T-cell (primary cell): ENCODE data around the gene KDM2A. TPM values are rescaled to one million over a fixed set of nuclear protein-coding genes. Genes with fewer than 3 reads are reported as not detected.
"Not testable (repeated sequence)": the region's sequence is repeated elsewhere in the genome, so short reads cannot be mapped to it uniquely, and the experiment has no call there.

Experiments
- ATAC-seq, 4 experiments: fragments of 200-7000 bp in 3 of 4; fragments of 150-1000 bp in 1 of 4; cut with Tn5 transposase; replicated peaks in 1 of 4; 1 replicate in 3 of 4; 2 replicates in 1 of 4; pipeline ENCODE4 v1.10.0; 2021; ENCODE audit warnings: moderate library complexity in 3 of 4, mild to moderate bottlenecking in 2 of 4, moderate number of reproducible peaks in 1 of 4
- CTCF ChIA-PET, 2 donors: fragments of 300-600 bp; sonication (Branson Sonifier 250); formaldehyde crosslinking; loops; one replicate each; lab custom pipeline; 2022; ENCODE audit warnings: antibody characterized with exemption in 2 of 2; lab: Charles Lee
- POLR2A ChIA-PET, 2 donors: fragments of 300-600 bp; sonication (Branson Sonifier 250); formaldehyde crosslinking; loops; one replicate each; lab custom pipeline; 2022; ENCODE audit warnings: antibody characterized with exemption in 2 of 2; lab: Charles Lee
- DNase-seq, 35 experiments: peaks; one replicate each; pipeline versions ENCODE4 v3.0.0 to v3.0.0-alpha.2; 2013 to 2023
- H3K27ac ChIP-seq: one replicate; pipeline ENCODE4 v1.5.1; 2013; ENCODE audit warnings: low read length
- H3K27me3 ChIP-seq, 2 experiments: replicated peaks in 1 of 2; 1 replicate in 1 of 2; 2 replicates in 1 of 2; pipeline versions ENCODE4 v1.6.1 to v1.7.0; 2013; ENCODE audit warnings: low read length in 1 of 2, mixed read lengths in 1 of 2; ENCODE audit not compliant: control insufficient read depth in 2 of 2, insufficient read depth in 2 of 2; ENCODE audit errors: extremely low read depth in 1 of 2
- H3K36me3 ChIP-seq, 2 donors: 1 replicate in 1 of 2; 2 replicates in 1 of 2; pipeline versions ENCODE4 v1.6.1 to v1.7.0; 2013; ENCODE audit warnings: low read length in 1 of 2; ENCODE audit not compliant: control insufficient read depth in 2 of 2, insufficient read depth in 1 of 2; ENCODE audit errors: extremely low read depth in 1 of 2
- H3K4me1 ChIP-seq, 2 experiments: 1 replicate in 1 of 2; 2 replicates in 1 of 2; pipeline versions ENCODE4 v1.6.1 to v1.7.0; 2013; ENCODE audit warnings: low read length in 2 of 2, mixed read lengths in 1 of 2; ENCODE audit not compliant: insufficient read depth in 2 of 2, control insufficient read depth in 1 of 2; ENCODE audit errors: extremely low read depth in 1 of 2
- H3K4me3 ChIP-seq, 2 donors: 1 replicate in 1 of 2; 2 replicates in 1 of 2; pipeline versions ENCODE4 v1.5.1 to v1.7.0; 2013; ENCODE audit warnings: mild to moderate bottlenecking in 2 of 2, low read length in 1 of 2, moderate library complexity in 1 of 2; ENCODE audit not compliant: control insufficient read depth in 1 of 2; ENCODE audit errors: extremely low read depth in 1 of 2
- H3K9me3 ChIP-seq: 2 replicates; pipeline ENCODE4 v1.7.0; 2013
- H3K27ac Mint-ChIP-seq, 2 donors: one replicate each; pipeline ENCODE4 v1.8.0; 2020 to 2021; ENCODE audit warnings: mild to moderate bottlenecking in 2 of 2, mixed read lengths in 2 of 2
- H3K27me3 Mint-ChIP-seq, 2 donors: one replicate each; pipeline ENCODE4 v1.8.0; 2021 to 2022; ENCODE audit warnings: mixed read lengths in 2 of 2
- H3K36me3 Mint-ChIP-seq: one replicate; pipeline ENCODE4 v1.8.0; 2021; ENCODE audit warnings: mixed read lengths
- H3K4me1 Mint-ChIP-seq, 3 donors: one replicate each; pipeline ENCODE4 v1.8.0; 2020 to 2022; ENCODE audit warnings: mixed read lengths in 3 of 3, mild to moderate bottlenecking in 1 of 3
- H3K4me3 Mint-ChIP-seq, 3 donors: one replicate each; pipeline ENCODE4 v1.8.0; 2020 to 2022; ENCODE audit warnings: mild to moderate bottlenecking in 3 of 3, mixed read lengths in 3 of 3, moderate library complexity in 3 of 3
- H3K9me3 Mint-ChIP-seq, 3 donors: one replicate each; pipeline ENCODE4 v1.8.0; 2020 to 2022; ENCODE audit warnings: mixed read lengths in 3 of 3
- WGBS: methylation state at CpG from one replicate; pipeline ENCODE4 v1.1.5; 2013; ENCODE audit warnings: missing lambda C conversion rate; ENCODE audit not compliant: insufficient coverage; 5-methylcytosine and 5-hydroxymethylcytosine counted together
- total RNA-seq, 35 experiments: library from RNA in 6 of 35; stranded (reverse) in 6 of 35; fragments of 120-200 nt in 1 of 35; gene quantifications; one replicate each; pipeline versions ENCODE4 v1.2.1 to v1.2.4 and lab custom pipeline; 2013 to 2026

The KDM2A gene
- total RNA-seq, 5 donors from 2014 or later (not counting 1 experiment from before 2014, with no cell fraction given): 157 to 333 (median 178) TPM

- Mint-ChIP-seq H3K4me1 (peaks cover 25 to 47% (median 33%) of the 10 kb centered on the region in 3 donors), H3K9me3 (no peaks in the 10 kb centered on the region), H3K27ac (no peak overlapping the region), H3K4me3 (peak overlapping the region in 1 of 3 donors; percentile 47), H3K36me3 (peaks cover 13% of the 10 kb centered on the region), H3K27me3 (peaks cover 0 to 4% of the 10 kb centered on the region in 2 donors)
- H3K4me3 ChIP-seq: no peak overlapping the region
- CTCF ChIA-PET: no interaction called here
- POLR2A ChIA-PET: interaction anchor here in 1 of 2 donors (0.8 kb wide), 1 partner anchor 20 kb away, joined by 5 read pairs; no protein-coding TSS in a partner anchor
- ATAC-seq: no peak
- peaks cover 4 to 18% of the 10 kb centered on the region in 2 donors for H3K36me3 ChIP-seq
- 85% methylated on average over 4 of the region's 6 CpGs for WGBS
- DNase-seq: no peak
- no peak overlapping the region for H3K27ac ChIP-seq
- peaks cover 10 to 38% of the 10 kb centered on the region in 2 experiments for H3K4me1 ChIP-seq
- peaks cover 0 to 13% of the 10 kb centered on the region in 2 experiments for H3K27me3 ChIP-seq
- no peaks in the 10 kb centered on the region for H3K9me3 ChIP-seq
Observed at GRCh38 chr11:67260406-67260805, 141.3 kb downstream of the KDM2A start.

- H3K36me3 Mint-ChIP-seq, H3K9me3 Mint-ChIP-seq, ATAC-seq, H3K9me3 ChIP-seq, H3K27me3 Mint-ChIP-seq, POLR2A ChIA-PET, H3K27ac Mint-ChIP-seq, H3K4me3 ChIP-seq, H3K27ac ChIP-seq: not testable (repeated sequence)
- WGBS: 30% methylated on average over 33 of the region's 50 CpGs
- peak overlapping the region in 2 of 3 donors; percentile 47 to 57 for H3K4me3 Mint-ChIP-seq
- peak in 1 of 35 experiments; percentile 46 for DNase-seq
- CTCF ChIA-PET: interaction anchor here (0.5 to 4.2 kb wide), 4 partner anchors 20 to 1908 kb away, joined by 3 to 20 read pairs (median 10); partner anchors contain the start of gene POLD4 (in 1 of the 2)
- Histone ChIP-seq H3K4me1 (peaks cover 10 to 45% of the 10 kb centered on the region in 2 experiments), H3K27me3 (peaks cover 0 to 13% of the 10 kb centered on the region in 2 experiments), H3K36me3 (peaks cover 4 to 11% of the 10 kb centered on the region in 2 donors)
- peaks cover 32 to 49% (median 38%) of the 10 kb centered on the region in 3 donors for H3K4me1 Mint-ChIP-seq
Observed at GRCh38 chr11:67260885-67261639, 142.0 kb downstream of the KDM2A start.

GRCh38 chr11:67261640-67261945 lies 142.5 kb downstream of the KDM2A start:
- no peaks in the 10 kb centered on the region for H3K9me3 Mint-ChIP-seq
- H3K36me3 Mint-ChIP-seq: peaks cover 8% of the 10 kb centered on the region
- Histone ChIP-seq H3K27ac (no peak overlapping the region), H3K4me3 (no peak overlapping the region), H3K4me1 (peaks cover 10 to 46% of the 10 kb centered on the region in 2 experiments), H3K27me3 (peaks cover 0 to 13% of the 10 kb centered on the region in 2 experiments), H3K9me3 (no peaks in the 10 kb centered on the region), H3K36me3 (peaks cover 4 to 6% of the 10 kb centered on the region in 2 donors)
- peak overlapping the region in 1 of 3 donors; percentile 55 for H3K4me3 Mint-ChIP-seq
- H3K27me3 Mint-ChIP-seq: peaks cover 0 to 4% of the 10 kb centered on the region in 2 donors
- WGBS: 41% methylated on average over 17 of the region's 18 CpGs
- POLR2A ChIA-PET: no interaction called here
- DNase-seq: no peak
- CTCF ChIA-PET: interaction anchor here (0.5 to 4.2 kb wide), 6 partner anchors 9 to 1908 kb away, joined by 3 to 20 read pairs (median 6); partner anchors contain the start of gene POLD4 (in 1 of the 2)
- no peak overlapping the region for H3K27ac Mint-ChIP-seq
- ATAC-seq: no peak
- H3K4me1 Mint-ChIP-seq: peaks cover 32 to 49% (median 38%) of the 10 kb centered on the region in 3 donors

GRCh38 chr11:67261946-67262681 lies 143.1 kb downstream of the KDM2A start:
- ATAC-seq (no peak), DNase-seq (no peak)
- peak overlapping the region; percentile 64 to 65 for H3K27ac Mint-ChIP-seq

GRCh38 chr11:67262731-67263675 lies 143.9 kb downstream of the KDM2A start:
- Mint-ChIP-seq H3K36me3 (peaks cover 8% of the 10 kb centered on the region), H3K4me1 (peaks cover 35 to 58% (median 38%) of the 10 kb centered on the region in 3 donors), H3K27me3 (peaks cover 0 to 4% of the 10 kb centered on the region in 2 donors), H3K9me3 (no peaks in the 10 kb centered on the region), H3K27ac (peak overlapping the region; percentile 64 to 65), H3K4me3 (peak overlapping the region; percentile 52 to 67 (median 53))
- H3K4me3 ChIP-seq: peak overlapping the region in 1 of 2 donors; percentile 10
- WGBS: 42% methylated on average over 20 of the region's 22 CpGs
- H3K36me3 ChIP-seq: peaks cover 0 to 5% of the 10 kb centered on the region in 2 donors
- no peak overlapping the region for H3K27ac ChIP-seq
- POLR2A ChIA-PET: interaction anchor here (0.6 to 0.9 kb wide), 2 partner anchors 28 to 60 kb away, joined by 6 to 7 read pairs; no protein-coding TSS in a partner anchor
- H3K27me3 ChIP-seq: peaks cover 0 to 13% of the 10 kb centered on the region in 2 experiments
- H3K9me3 ChIP-seq: no peaks in the 10 kb centered on the region
- peaks cover 10 to 54% of the 10 kb centered on the region in 2 experiments for H3K4me1 ChIP-seq
- peak in 33 of 35 experiments; percentile 44 to 83 (median 62) for DNase-seq
- CTCF ChIA-PET: interaction anchor here (0.6 to 4.2 kb wide), 11 partner anchors 8 to 305 kb away, joined by 3 to 20 read pairs (median 4); partner anchors contain the start of genes PC (in 1 of the 2) and POLD4 (in 1 of the 2)
- peak; percentile 37 to 39 (median 38) for ATAC-seq

More at GRCh38 chr11:67261946-67262681, 143.1 kb downstream of the KDM2A start:
- peaks cover 0 to 4% of the 10 kb centered on the region in 2 donors for H3K27me3 Mint-ChIP-seq
- H3K36me3 ChIP-seq: peaks cover under 1% of the 10 kb centered on the region in 2 donors
- no peak overlapping the region for H3K4me3 ChIP-seq
- peak overlapping the region; percentile 52 to 67 (median 53) for H3K4me3 Mint-ChIP-seq
- H3K27me3 ChIP-seq: peaks cover 0 to 13% of the 10 kb centered on the region in 2 experiments
- peaks cover 10 to 46% of the 10 kb centered on the region in 2 experiments for H3K4me1 ChIP-seq
- 58% methylated on average over 12 of the region's 18 CpGs for WGBS
- H3K27ac ChIP-seq: no peak overlapping the region
- H3K9me3 ChIP-seq: no peaks in the 10 kb centered on the region
- H3K9me3 Mint-ChIP-seq: no peaks in the 10 kb centered on the region
- H3K36me3 Mint-ChIP-seq: peaks cover 3% of the 10 kb centered on the region
- ChIA-PET POLR2A (interaction anchor here (0.6 to 0.9 kb wide), 2 partner anchors 29 to 60 kb away, joined by 6 to 7 read pairs; no protein-coding TSS in a partner anchor), CTCF (interaction anchor here (0.5 to 4.2 kb wide), 11 partner anchors 9 to 1909 kb away, joined by 3 to 20 read pairs (median 4); partner anchors contain the start of genes PC (in 1 of the 2) and POLD4 (in 1 of the 2))
- H3K4me1 Mint-ChIP-seq: peaks cover 32 to 49% (median 38%) of the 10 kb centered on the region in 3 donors
